Motor neuron (in vitro differentiated cells): ENCODE results near the gene GTF2F1. TPM values are rescaled to one million over a fixed set of nuclear protein-coding genes. Genes with fewer than 3 reads are reported as not detected.
"Not testable (repeated sequence)": the region's sequence is repeated elsewhere in the genome, so short reads cannot be mapped to it uniquely, and the experiment has no call there.

ENCODE experiments used
- ATAC-seq, 8 experiments: fragments of 200-7000 bp; cut with Tn5 transposase; replicated peaks in 6 of 8; 2 replicates each; pipeline ENCODE4 v1.8.0; 2021; ENCODE audit warnings: mild to moderate bottlenecking in 8 of 8, moderate library complexity in 8 of 8
- H3K27ac ChIP-seq, 2 donors: fragments of 250-450 bp; sonication (Bioruptor Pico); 2 replicates each; pipeline ENCODE4 v1.9.0; 2021; ENCODE audit warnings: antibody characterized with exemption in 2 of 2, mild to moderate bottlenecking in 2 of 2, moderate library complexity in 1 of 2
- H3K4me1 ChIP-seq, 2 donors: fragments of 250-450 bp; sonication (Bioruptor Pico); replicated peaks in 1 of 2; 2 replicates each; pipeline ENCODE4 v1.6.1; 2021; ENCODE audit warnings: antibody characterized with exemption in 2 of 2, mild to moderate bottlenecking in 2 of 2, moderate library complexity in 1 of 2
- H3K4me3 ChIP-seq, 5 donors: fragments of 250-450 bp; sonication (Bioruptor Pico); 2 replicates each; pipeline ENCODE4 v1.9.0; 2021; ENCODE audit warnings: antibody characterized with exemption in 5 of 5, mild to moderate bottlenecking in 5 of 5, moderate library complexity in 4 of 5
- WGBS, 10 experiments: fragments of 450-650 bp; shearing (Covaris generic); methylation state at CpG; one replicate each; pipeline ENCODE4 v1.0.0; 2022; 5-methylcytosine and 5-hydroxymethylcytosine counted together
- in situ Hi-C, 9 experiments: fragments of 400-800 bp; cut with MboI; loops; one replicate each; pipeline ENCODE4 v1.15.0; 2021; ENCODE audit warnings: low sequenced_read_pairs in 9 of 9, low pct_unique_long_range_greater_than_20kb in 2 of 9; ENCODE audit not compliant: unreplicated experiment in 9 of 9
- total RNA-seq, 8 experiments: library from RNA; unstranded; fragments of 300-600 nt; gene quantifications; 2 replicates each; pipeline versions ENCODE4 v1.2.3 to v1.2.4, GENCODE V29; 2022

The GTF2F1 gene
- total RNA-seq, 8 experiments from 2014 or later, result 46.8 to 103 (median 67.3) TPM

DNA sequence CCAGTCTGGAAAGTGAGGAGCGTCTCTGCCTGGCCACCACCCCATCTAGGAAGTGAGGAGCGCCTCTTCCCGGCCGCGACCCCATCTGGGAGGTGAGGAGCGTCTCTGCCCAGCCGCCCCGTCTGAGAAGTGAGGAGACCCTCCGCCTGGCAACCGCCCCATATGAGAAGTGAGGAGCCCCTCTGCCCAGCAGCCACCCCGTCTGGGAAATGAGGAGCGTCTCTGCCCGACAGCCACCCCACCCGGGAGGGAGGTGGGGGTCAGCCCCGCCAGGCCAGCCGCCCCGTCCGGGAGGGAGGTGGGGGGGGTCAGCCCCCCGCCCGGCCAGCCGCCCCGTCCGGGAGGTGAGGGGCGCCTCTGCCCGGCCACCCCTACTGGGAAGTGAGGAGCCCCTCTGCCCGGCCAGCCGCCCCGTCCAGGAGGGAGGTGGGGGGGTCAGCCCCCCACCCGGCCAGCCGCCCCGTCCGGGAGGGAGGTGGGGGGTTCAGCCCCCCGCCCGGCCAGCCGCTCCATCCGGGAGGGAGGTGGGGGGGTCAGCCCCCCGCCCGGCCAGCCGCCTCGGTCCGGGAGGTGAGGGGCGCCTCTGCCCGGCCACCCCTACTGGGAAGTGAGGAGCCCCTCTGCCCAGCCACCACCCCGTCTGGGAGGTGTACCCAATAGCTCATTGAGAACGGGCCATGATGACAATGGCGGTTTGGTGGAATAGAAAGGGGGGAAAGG lies 37.5 kb downstream of the GTF2F1 start:
- H3K4me3 ChIP-seq, ATAC-seq, in situ Hi-C loops, H3K4me1 ChIP-seq, H3K27ac ChIP-seq: not testable (repeated sequence)
- WGBS, 10 experiments, result no CpG with 5 or more reads among the region's 46 CpGs

GRCh38 chr19:6354098-6354674 lies 38.8 kb downstream of the GTF2F1 start:
- H3K4me3 ChIP-seq, result no peak overlapping the region
- no peak overlapping the region for H3K27ac ChIP-seq
- ATAC-seq, result no peak
- in situ Hi-C loops, result no loop called here
- WGBS, 10 experiments, result 0 to 67% (median 38%) methylated on average over 1 to 2 of the region's 4 CpGs; no CpG with 5 or more reads in 5 of the 10 experiments
- no peaks in the 10 kb centered on the region for H3K4me1 ChIP-seq

GRCh38 chr19:6352381-6353165 lies 40.4 kb downstream of the GTF2F1 start:
- Histone ChIP-seq H3K4me1 (no peaks in the 10 kb centered on the region), H3K4me3 (no peak overlapping the region), H3K27ac (no peak overlapping the region)
- WGBS, 10 experiments, result 0 to 100% (median 86%) methylated on average over 1 to 2 of the region's 2 CpGs; no CpG with 5 or more reads in 2 of the 10 experiments
- ATAC-seq, result no peak
- in situ Hi-C loops, result no loop called here

GRCh38 chr19:6350688-6351087 lies 42.3 kb downstream of the GTF2F1 start:
- Histone ChIP-seq H3K4me1 (no peaks in the 10 kb centered on the region), H3K27ac (no peak overlapping the region), H3K4me3 (no peak overlapping the region)
- in situ Hi-C loops, result no loop called here
- no peak for ATAC-seq
- WGBS, 10 experiments, result 0 to 86% (median 79%) methylated on average over 1 of the region's 2 CpGs; no CpG with 5 or more reads in 6 of the 10 experiments

- ATAC-seq, in situ Hi-C loops, H3K4me3 ChIP-seq, H3K27ac ChIP-seq, H3K4me1 ChIP-seq: not testable (repeated sequence)
- WGBS, 10 experiments, result 57 to 60% methylated on average over 2 of the region's 2 CpGs; no CpG with 5 or more reads in 8 of the 10 experiments
These were observed 43.7 kb downstream of the GTF2F1 start for GRCh38 chr19:6349271-6349670.

DNA sequence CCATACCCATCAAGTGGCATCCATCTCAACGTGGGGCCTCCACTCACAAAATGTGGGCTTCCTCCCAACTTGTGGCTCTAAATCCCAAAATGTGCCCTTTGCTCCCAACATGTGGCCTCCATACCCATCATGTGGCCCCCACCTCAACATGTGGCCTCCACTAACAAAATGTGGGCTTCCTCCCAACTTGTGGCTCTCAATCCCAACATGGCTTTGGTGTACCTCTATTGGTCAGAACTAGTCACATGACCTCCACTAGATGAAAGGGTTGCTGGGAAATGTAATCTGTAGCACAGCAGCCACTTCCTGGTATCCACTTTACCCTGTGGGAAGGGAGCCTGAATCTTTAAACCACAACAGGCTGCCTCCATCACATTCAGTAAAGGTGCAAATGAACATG lies 49.5 kb downstream of the GTF2F1 start:
- no peak for ATAC-seq
- Histone ChIP-seq H3K4me1 (no peaks in the 10 kb centered on the region), H3K27ac (no peak overlapping the region), H3K4me3 (no peak overlapping the region)
- WGBS, 10 experiments, result 0 to 67% (median 20%) methylated on average over 1 of the region's 1 CpG; no CpG with 5 or more reads in 7 of the 10 experiments
- in situ Hi-C loops, result no loop called here

- no peak for ATAC-seq
- in situ Hi-C loops, result no loop called here
- WGBS, 10 experiments, result 20 to 96% (median 70%) methylated on average over 1 to 4 of the region's 14 CpGs; no CpG with 5 or more reads in 3 of the 10 experiments
These were observed 52.3 kb downstream of the GTF2F1 start for GRCh38 chr19:6340493-6341201.

DNA sequence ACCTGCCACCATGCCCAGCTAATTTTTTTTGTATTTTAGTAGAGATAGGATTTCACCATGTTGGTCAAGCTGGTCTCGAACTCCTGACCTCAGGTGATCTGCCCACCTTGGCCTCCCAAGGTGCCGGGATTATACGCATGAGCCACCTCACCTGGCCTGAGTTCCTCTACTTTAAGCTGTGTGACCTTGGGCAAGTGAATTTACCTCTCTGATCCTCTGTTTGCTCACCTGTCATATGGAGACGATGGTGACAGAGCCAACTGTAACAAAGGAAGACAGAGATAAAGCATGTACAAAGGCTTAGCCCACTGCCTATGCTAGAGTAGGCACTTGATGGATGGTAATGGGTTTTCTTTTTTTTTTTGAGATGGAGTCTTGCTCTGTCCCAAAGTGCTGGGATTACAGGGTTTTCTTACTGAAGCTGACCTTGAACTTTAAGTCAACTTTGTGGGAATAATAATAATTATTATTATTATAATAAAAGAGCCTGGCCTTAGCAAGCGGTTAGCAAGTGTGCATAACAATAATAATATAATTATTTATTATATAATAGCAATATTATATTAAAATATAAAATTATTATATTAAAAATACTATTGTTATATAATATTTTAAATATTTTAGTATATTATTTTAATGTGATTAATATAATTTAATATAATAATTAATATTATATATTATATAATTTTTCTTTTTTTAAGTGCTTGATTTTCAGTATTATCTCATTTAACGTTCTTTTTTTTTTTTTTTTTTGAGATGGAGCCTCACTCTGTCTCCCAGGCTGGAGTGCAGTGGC lies 58.3 kb downstream of the GTF2F1 start:
- in situ Hi-C loops, result no loop called here
- WGBS, 10 experiments, result 52 to 95% (median 82%) methylated on average over 2 to 6 of the region's 6 CpGs

More at GRCh38 chr19:6340493-6341201, 52.3 kb downstream of the GTF2F1 start:
- Histone ChIP-seq H3K4me1 (no peaks in the 10 kb centered on the region), H3K27ac (no peak overlapping the region), H3K4me3 (no peak overlapping the region)

GRCh38 chr19:6333439-6333838 lies 59.5 kb downstream of the GTF2F1 start, which contains the start of gene ACER1:
TSS of gene ACER1 (minus strand) at chr19:6333612. CDS start at chr19:6333551, 61 bp downstream.
- H3K4me1 ChIP-seq, result no peaks in the 10 kb centered on the region
- H3K4me3 ChIP-seq, result no peak within 1 kb of the TSS
- WGBS, 10 experiments, result 8 to 71% (median 39%) methylated on average over 1 to 9 of the region's 17 CpGs; no CpG with 5 or more reads in 6 of the 10 experiments
- in situ Hi-C loops, result no loop called here
- ATAC-seq, result no peak
- no peak within 1 kb of the TSS for H3K27ac ChIP-seq

More for the DNA sequence above, 58.3 kb downstream of the GTF2F1 start:
- no peaks in the 10 kb centered on the region for H3K4me1 ChIP-seq
- H3K27ac ChIP-seq, result no peak overlapping the region
- ATAC-seq, result no peak
- H3K4me3 ChIP-seq, result no peak overlapping the region

Other genes with a start within 250 kb of the GTF2F1 start
- gene MLLT1, start 113.2 kb downstream of the GTF2F1 start, total RNA-seq, result 10 to 100 TPM; 12.4 to 88.7 (median 30.1) TPM
- gene ACER1, start 59.6 kb downstream of the GTF2F1 start, total RNA-seq, result under 1 TPM in 2 of 8 experiments, not detected in 6; 0.21 to 0.38 TPM
- gene CLPP, start 31.6 kb downstream of the GTF2F1 start, total RNA-seq, result 10 to 100 TPM; 47.9 to 89.5 (median 65.2) TPM
- gene ALKBH7, start 20.4 kb downstream of the GTF2F1 start, total RNA-seq, result 100 to 1,000 TPM in 3 of 8 experiments, 10 to 100 TPM in 5; 39.2 to 136 (median 77.5) TPM
- 1 to 10 TPM; 1.2 to 4.3 (median 1.6) TPM for gene PSPN, start 17.2 kb downstream of the GTF2F1 start, total RNA-seq
- 100 to 1,000 TPM in 5 of 8 experiments, 10 to 100 TPM in 3; 84.3 to 408 (median 137) TPM for gene KHSRP, start 31.6 kb upstream of the GTF2F1 start, total RNA-seq
- gene SLC25A41, start 40.6 kb upstream of the GTF2F1 start, total RNA-seq, result under 1 TPM in 6 of 8 experiments, not detected in 2; 0.29 to 0.76 (median 0.49) TPM
- 10 to 100 TPM; 10.7 to 28.7 (median 15.6) TPM for gene SLC25A23, start 66.6 kb upstream of the GTF2F1 start, total RNA-seq
- 1 to 10 TPM in 1 of 8 experiments, under 1 TPM in 5, not detected in 2; 0.11 to 1.3 (median 0.46) TPM for gene CRB3, start 71.1 kb upstream of the GTF2F1 start, total RNA-seq
- 1 to 10 TPM in 4 of 8 experiments, under 1 TPM in 4; 0.07 to 2.7 (median 0.98) TPM for gene DENND1C, start 88.6 kb upstream of the GTF2F1 start, total RNA-seq
- gene TUBB4A, start 109.1 kb upstream of the GTF2F1 start, total RNA-seq, result 10 to 100 TPM in 6 of 8 experiments, 1 to 10 TPM in 2; 4.8 to 32.5 (median 15.1) TPM
- gene TNFSF9, start 137.9 kb upstream of the GTF2F1 start, total RNA-seq, result 100 to 1,000 TPM in 1 of 8 experiments, 10 to 100 TPM in 2, 1 to 10 TPM in 5; 1.7 to 118 (median 5.9) TPM
- gene CD70, start 198.0 kb upstream of the GTF2F1 start, total RNA-seq, result 100 to 1,000 TPM in 3 of 8 experiments, 10 to 100 TPM in 2, 1 to 10 TPM in 2, under 1 TPM in 1; 0.71 to 175 (median 11.5) TPM